Neural cell (in vitro differentiated cells): Measurements from ENCODE around the gene PPM1N. TPM values are rescaled to one million over a fixed set of nuclear protein-coding genes. Genes with fewer than 3 reads are reported as not detected.

ENCODE experiments used
- H2AFZ ChIP-seq: fragments of 200-600, 300-800 bp; sonication (generic), shearing (Covaris generic); 2 replicates; pipeline ENCODE4 v1.6.0; 2014; ENCODE audit warnings: low read depth, mild to moderate bottlenecking, antibody characterized with exemption, low read length, moderate library complexity
- H3F3A ChIP-seq: fragments of 200-600 bp; shearing (Covaris generic); 2 replicates; pipeline ENCODE4 v1.6.1; 2016; ENCODE audit warnings: mild to moderate bottlenecking, moderate library complexity, mixed read lengths, antibody characterized with exemption, low read length; ENCODE audit not compliant: insufficient read depth, poor library complexity, severe bottlenecking
- H3K27ac ChIP-seq: fragments of 200-600, 300-800 bp; sonication (generic), shearing (Covaris generic); 2 replicates; pipeline ENCODE4 v1.5.1; 2014; ENCODE audit warnings: mild to moderate bottlenecking, low read length, moderate library complexity
- H3K27me3 ChIP-seq: fragments of 300-800, 200-600 bp; sonication (generic), shearing (Covaris generic); 2 replicates; pipeline ENCODE4 v1.6.0; 2014; ENCODE audit warnings: mild to moderate bottlenecking, low read depth, low read length, moderate library complexity; ENCODE audit not compliant: insufficient read depth
- H3K36me3 ChIP-seq: fragments of 300-800, 200-600 bp; sonication (generic), shearing (Covaris generic); 2 replicates; pipeline ENCODE4 v1.5.1; 2014; ENCODE audit warnings: mild to moderate bottlenecking, antibody characterized with exemption, low read length, moderate library complexity; ENCODE audit not compliant: insufficient read depth
- H3K4me2 ChIP-seq: fragments of 300-800, 200-600 bp; sonication (generic), shearing (Covaris generic); 2 replicates; pipeline ENCODE4 v1.6.0; 2014; ENCODE audit warnings: mild to moderate bottlenecking, low read length
- H3K4me3 ChIP-seq: fragments of 300-800, 200-600 bp; sonication (generic), shearing (Covaris generic); 2 replicates; pipeline ENCODE4 v1.5.1; 2014; ENCODE audit warnings: mild to moderate bottlenecking, low read length, moderate library complexity
- H3K79me2 ChIP-seq: fragments of 200-600 bp; shearing (Covaris generic); replicated peaks from 2 replicates; pipeline ENCODE4 v1.6.0; 2014; ENCODE audit warnings: mild to moderate bottlenecking, low read length, moderate library complexity; ENCODE audit not compliant: insufficient read depth
- H3K9ac ChIP-seq: fragments of 300-800, 200-600 bp; sonication (generic), shearing (Covaris generic); 2 replicates; pipeline ENCODE4 v1.6.1; 2016; ENCODE audit warnings: mild to moderate bottlenecking, low read length, mixed read lengths
- H3K9me2 ChIP-seq: fragments of 200-600 bp; shearing (Covaris generic); 2 replicates; pipeline ENCODE4 v1.6.1; 2016; ENCODE audit warnings: mild to moderate bottlenecking, low read length, mixed read lengths; ENCODE audit not compliant: insufficient read depth
- H3K9me3 ChIP-seq: fragments of 200-600, 300-800 bp; sonication (generic), shearing (Covaris generic); 2 replicates; pipeline ENCODE4 v1.6.1; 2016; ENCODE audit warnings: mild to moderate bottlenecking, mixed run types, low read length, moderate library complexity, mixed read lengths
- H4K20me1 ChIP-seq: fragments of 200-600 bp; shearing (Covaris generic); 2 replicates; pipeline ENCODE4 v1.6.1; 2016; ENCODE audit warnings: mild to moderate bottlenecking, mixed run types; ENCODE audit not compliant: insufficient read depth
- EP300 ChIP-seq: fragments of 450-650 bp; conservative IDR thresholded peaks from 2 replicates; pipeline ENCODE4 v1.6.1; 2014; ENCODE audit warnings: antibody characterized with exemption, mild to moderate bottlenecking, moderate library complexity; ENCODE audit not compliant: poor library complexity, severe bottlenecking
- EZH2 ChIP-seq: fragments of 200-600, 300-800 bp; shearing (Covaris generic), sonication (generic); IDR thresholded peaks from 2 replicates; pipeline ENCODE4 v1.6.1; 2014; ENCODE audit warnings: antibody characterized with exemption, low read length, borderline replicate concordance, mild to moderate bottlenecking; ENCODE audit not compliant: insufficient read depth, poor library complexity, severe bottlenecking
- MXI1 ChIP-seq: fragments of 450-650 bp; conservative IDR thresholded peaks from 2 replicates; pipeline ENCODE4 v1.6.1; 2014; ENCODE audit warnings: antibody characterized with exemption, mild to moderate bottlenecking; ENCODE audit not compliant: poor library complexity, severe bottlenecking
- POLR2AphosphoS5 ChIP-seq: IDR thresholded peaks from 2 replicates; pipeline ENCODE4 v1.6.1; 2012
- RAD21 ChIP-seq: fragments of 450-650 bp; conservative IDR thresholded peaks from 2 replicates; pipeline ENCODE4 v1.6.1; 2014; ENCODE audit warnings: antibody characterized with exemption, mild to moderate bottlenecking, moderate library complexity
- REST ChIP-seq: IDR thresholded peaks from 2 replicates; pipeline ENCODE4 v1.6.1; 2012; ENCODE audit warnings: borderline replicate concordance
- SMC3 ChIP-seq: fragments of 450-650 bp; conservative IDR thresholded peaks from 2 replicates; pipeline ENCODE4 v1.6.1; 2014; ENCODE audit warnings: antibody characterized with exemption, mild to moderate bottlenecking, moderate library complexity; ENCODE audit not compliant: poor library complexity
- TAF1 ChIP-seq: IDR thresholded peaks from 2 replicates; pipeline ENCODE4 v1.6.1; 2012; ENCODE audit warnings: low read depth
- polyA plus RNA-seq: library from polyadenylated mRNA; depleted of rRNA; stranded (reverse); fragments of >200 nt; gene quantifications from 2 replicates; pipeline ENCODE4 v1.2.3, GENCODE V29; 2014
- TF ChIP-seq, protein P1 (sequence below): fragments of 450-650 bp; IDR thresholded peaks from 2 replicates; pipeline ENCODE4 v1.5.1; 2014; ENCODE audit warnings: antibody characterized with exemption, mild to moderate bottlenecking, moderate library complexity; ENCODE audit not compliant: poor library complexity, severe bottlenecking

The PPM1N gene
- polyA plus RNA-seq, 1 donor from 2014 or later, result 1.0 TPM

DNA sequence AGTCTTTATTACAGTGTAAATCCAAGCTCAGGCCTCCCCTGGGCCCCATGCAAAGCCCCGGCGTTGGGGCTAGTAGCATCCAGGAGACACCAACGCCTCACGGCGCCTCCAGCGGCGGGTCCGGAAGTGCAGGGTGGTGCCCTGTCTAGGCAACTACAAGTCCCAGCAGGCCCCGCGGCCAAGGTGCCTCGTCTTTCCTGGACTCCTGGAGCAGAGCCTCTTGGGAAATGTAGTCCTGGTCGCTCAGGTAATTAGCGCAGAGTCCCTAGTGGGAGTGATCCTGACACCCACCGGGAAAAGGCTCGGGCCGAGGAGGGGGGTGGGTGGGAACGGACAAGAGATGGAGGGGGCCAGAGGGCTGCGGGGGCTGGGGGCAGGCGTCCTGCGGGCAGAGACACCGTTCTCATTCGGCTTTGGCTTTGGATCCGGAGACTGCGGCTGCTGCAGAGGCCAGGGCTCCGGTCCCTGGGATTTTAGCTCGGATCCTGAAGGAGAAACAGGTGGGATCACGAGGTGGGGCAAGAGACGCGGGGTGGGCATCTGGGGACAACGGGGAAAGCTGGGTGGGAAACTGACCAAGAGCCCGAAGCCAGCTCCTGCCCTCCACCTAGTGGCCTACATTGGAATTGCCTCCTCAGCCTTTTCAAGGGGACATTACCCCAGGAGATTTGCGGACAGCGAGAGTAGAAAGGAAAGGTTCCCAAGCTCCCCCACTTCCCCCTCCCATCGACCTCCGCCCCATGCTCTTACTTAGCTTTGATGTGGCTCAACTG is 12.8 kb upstream of the PPM1N start:
- Histone ChIP-seq H3K9me2 (no peaks in the 10 kb centered on the region), H3K9ac (no peak overlapping the region), H3K4me3 (no peak overlapping the region), H2AFZ (no peak overlapping the region), H3F3A (no peaks in the 10 kb centered on the region), H3K9me3 (no peaks in the 10 kb centered on the region), H4K20me1 (no peaks in the 10 kb centered on the region), H3K27me3 (no peaks in the 10 kb centered on the region), H3K36me3 (no peaks in the 10 kb centered on the region), H3K4me2 (no peak overlapping the region), H3K27ac (no peak overlapping the region), H3K79me2 (no peaks in the 10 kb centered on the region)
- TF ChIP-seq EP300, result no peak
- no peak for TF ChIP-seq POLR2AphosphoS5
- no peak for TF ChIP-seq MXI1
- TF ChIP-seq RAD21, result peak; percentile 34
- TF ChIP-seq, protein P1, sequence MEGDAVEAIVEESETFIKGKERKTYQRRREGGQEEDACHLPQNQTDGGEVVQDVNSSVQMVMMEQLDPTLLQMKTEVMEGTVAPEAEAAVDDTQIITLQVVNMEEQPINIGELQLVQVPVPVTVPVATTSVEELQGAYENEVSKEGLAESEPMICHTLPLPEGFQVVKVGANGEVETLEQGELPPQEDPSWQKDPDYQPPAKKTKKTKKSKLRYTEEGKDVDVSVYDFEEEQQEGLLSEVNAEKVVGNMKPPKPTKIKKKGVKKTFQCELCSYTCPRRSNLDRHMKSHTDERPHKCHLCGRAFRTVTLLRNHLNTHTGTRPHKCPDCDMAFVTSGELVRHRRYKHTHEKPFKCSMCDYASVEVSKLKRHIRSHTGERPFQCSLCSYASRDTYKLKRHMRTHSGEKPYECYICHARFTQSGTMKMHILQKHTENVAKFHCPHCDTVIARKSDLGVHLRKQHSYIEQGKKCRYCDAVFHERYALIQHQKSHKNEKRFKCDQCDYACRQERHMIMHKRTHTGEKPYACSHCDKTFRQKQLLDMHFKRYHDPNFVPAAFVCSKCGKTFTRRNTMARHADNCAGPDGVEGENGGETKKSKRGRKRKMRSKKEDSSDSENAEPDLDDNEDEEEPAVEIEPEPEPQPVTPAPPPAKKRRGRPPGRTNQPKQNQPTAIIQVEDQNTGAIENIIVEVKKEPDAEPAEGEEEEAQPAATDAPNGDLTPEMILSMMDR, result peak; percentile 72
- TF ChIP-seq REST, result no peak
- TF ChIP-seq SMC3, result peak; percentile 30
- no peak for TF ChIP-seq TAF1
- TF ChIP-seq EZH2, result no peak

DNA sequence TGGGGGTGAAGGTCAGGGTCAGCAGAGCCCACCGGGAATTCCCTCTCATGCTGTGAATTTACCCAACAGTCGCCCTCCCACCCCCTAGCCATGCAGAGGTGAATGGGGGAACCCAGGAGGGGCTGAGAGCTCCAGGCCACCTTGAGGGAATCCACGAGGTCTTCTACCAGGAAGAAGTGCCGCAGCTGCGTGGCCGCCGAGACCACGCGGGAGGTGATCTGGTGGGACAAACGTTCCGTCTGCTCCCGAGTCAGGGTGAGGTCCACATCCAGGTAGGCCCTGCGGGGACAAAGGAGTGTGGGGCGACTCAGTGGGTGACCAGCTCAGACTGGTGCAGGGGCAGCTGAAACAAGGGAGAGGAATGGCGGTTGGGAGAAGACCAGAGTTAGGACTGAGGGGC is 9.5 kb upstream of the PPM1N start:
- Histone ChIP-seq H3K4me2 (no peak overlapping the region), H3K36me3 (no peaks in the 10 kb centered on the region), H3K27ac (no peak overlapping the region), H3K79me2 (no peaks in the 10 kb centered on the region), H3K4me3 (no peak overlapping the region), H4K20me1 (peaks cover 12% of the 10 kb centered on the region), H3K27me3 (no peaks in the 10 kb centered on the region), H3K9me3 (no peaks in the 10 kb centered on the region), H3K9ac (no peak overlapping the region), H3F3A (no peaks in the 10 kb centered on the region), H3K9me2 (no peaks in the 10 kb centered on the region), H2AFZ (no peak overlapping the region)
- no peak for TF ChIP-seq TAF1
- TF ChIP-seq RAD21, result no peak
- TF ChIP-seq SMC3, result no peak
- no peak for TF ChIP-seq EP300
- TF ChIP-seq REST, result no peak
- no peak for TF ChIP-seq MXI1
- TF ChIP-seq POLR2AphosphoS5, result no peak
- TF ChIP-seq, protein P1, result no peak
- TF ChIP-seq EZH2, result no peak
